Renal cortex interstitium (tissue), 15 donors: ENCODE data around the gene SERPINB10. TPM values are rescaled to one million over a fixed set of nuclear protein-coding genes. Genes with fewer than 3 reads are reported as not detected.

Experiments
- DNase-seq, 11 donors: peaks; one replicate each; pipeline ENCODE4 v3.0.0-alpha.2; 2013; ENCODE audit warnings: low read depth in 9 of 11, low spot score in 4 of 11; ENCODE audit errors: extremely low read depth in 1 of 11
- long read RNA-seq, 16 experiments: transcript quantifications; one replicate each; lab custom pipeline, GENCODE V29; 2026
- polyA plus RNA-seq, 3 donors: library from polyadenylated mRNA; unstranded; fragments of 120-200 nt; gene quantifications; one replicate each; pipeline ENCODE4 v1.2.1, GENCODE V29; 2013; ENCODE audit not compliant: insufficient read length in 3 of 3

The SERPINB10 gene
- under 1 TPM in 2 of 3 donors, not detected in 1; 0.11 to 0.16 TPM for polyA plus RNA-seq
- long read RNA-seq, donor 1: 0 reads
- long read RNA-seq, donor 2: 0 reads
- long read RNA-seq, donor 3: 0 reads
- long read RNA-seq, donor 4: 0 reads
- long read RNA-seq, donor 5: 0 reads
- long read RNA-seq, donor 6: 0 reads
- long read RNA-seq, donor 7: 0 reads
- long read RNA-seq, donor 8: 0 reads
- long read RNA-seq, donor 9: 0 reads
- long read RNA-seq, donor 10: 0 reads
- long read RNA-seq, donor 11: 0 reads
- long read RNA-seq, donor 12: 0 reads
- long read RNA-seq, donor 13: 0 reads
- long read RNA-seq, donor 14: 0 reads
- long read RNA-seq, donor 15: 0 reads
- long read RNA-seq, donor 16: 0 reads

- no peak for DNase-seq
These were observed at the start of gene SERPINB10 for GRCh38 chr18:63907664-63908063. Gene SERPINB10, plus strand, starts transcription at chr18:63907958. Its CDS starts 7,553 bp downstream, at chr18:63915511.

GRCh38 chr18:63858456-63858855 lies 49.3 kb upstream of the SERPINB10 start:
- no peak for DNase-seq

GRCh38 chr18:63859781-63860475 lies 47.8 kb upstream of the SERPINB10 start:
- no peak for DNase-seq

- DNase-seq: no peak
These were observed 47.2 kb upstream of the SERPINB10 start for GRCh38 chr18:63860531-63860930.

GRCh38 chr18:63867368-63868125 lies 40.2 kb upstream of the SERPINB10 start:
- DNase-seq: no peak

GRCh38 chr18:63868546-63868945 lies 39.2 kb upstream of the SERPINB10 start:
- no peak for DNase-seq

- no peak for DNase-seq
These were observed 38.4 kb upstream of the SERPINB10 start for GRCh38 chr18:63869374-63869773.

GRCh38 chr18:63869851-63870250 lies 37.9 kb upstream of the SERPINB10 start:
- no peak for DNase-seq

GRCh38 chr18:63871836-63872235 lies 35.9 kb upstream of the SERPINB10 start:
- DNase-seq: no peak

GRCh38 chr18:63872586-63872985 lies 35.2 kb upstream of the SERPINB10 start:
- DNase-seq: no peak

- DNase-seq: no peak
These were observed 29.4 kb upstream of the SERPINB10 start for GRCh38 chr18:63878343-63878742.

- no peak for DNase-seq
These were observed 28.8 kb upstream of the SERPINB10 start for GRCh38 chr18:63878925-63879324.

- no peak for DNase-seq
These were observed 28.0 kb upstream of the SERPINB10 start for GRCh38 chr18:63879709-63880108.

GRCh38 chr18:63881851-63882250 lies 25.9 kb upstream of the SERPINB10 start:
- no peak for DNase-seq

GRCh38 chr18:63882333-63883141 lies 25.2 kb upstream of the SERPINB10 start:
- DNase-seq: no peak

GRCh38 chr18:63883617-63884016 lies 24.1 kb upstream of the SERPINB10 start:
- DNase-seq: no peak

- no peak for DNase-seq
These were observed 20.3 kb upstream of the SERPINB10 start, which contains the start of gene SERPINB2 for GRCh38 chr18:63887424-63887823. Gene SERPINB2, plus strand, starts transcription at chr18:63887705. Its CDS starts 3,740 bp downstream, at chr18:63891445.

- no peak for DNase-seq
These were observed 19.1 kb upstream of the SERPINB10 start for GRCh38 chr18:63888470-63889190.
